ENCODE results near the gene DCX. TPM values are rescaled to one million over a fixed set of nuclear protein-coding genes. Genes with fewer than 3 reads are reported as not detected.

Gene DCX
- total RNA-seq, 1 experiment from 2014 or later = not detected

GRCh38 chrX:111319451-111319850 is 92.5 kb downstream of the DCX start:
- no peaks in the 10 kb centered on the region for H3K27me3 ChIP-seq (ENCODE audit: insufficient read depth, low read length)
- ATAC-seq (no peak), DNase-seq (ENCODE audit: low read depth, low spot score) (no peak)
- ChIA-PET RAD21 (ENCODE audit: low non-redundant PET in 1 of 2, low total read pairs in 2 of 2, uncharacterized antibody in 2 of 2, unreplicated experiment in 2 of 2) (no interaction called here), POLR2A (no interaction called here), CTCF (no interaction called here)
- no peak overlapping the region for H3K9ac ChIP-seq (ENCODE audit: low read length)
- H3K4me3 ChIP-seq (replicated peaks in 1 of 2; ENCODE audit: low read depth in 1 of 2, low read length in 2 of 2) = no peak overlapping the region
- H4K20me1 ChIP-seq (ENCODE audit: insufficient read depth) = no peaks in the 10 kb centered on the region
- H3K79me2 ChIP-seq (ENCODE audit: insufficient read depth, low read length) = no peaks in the 10 kb centered on the region
- intact Hi-C loops (cut with micrococcal nuclease) = no loop called here
- no peak overlapping the region for H2AFZ ChIP-seq (ENCODE audit: low read depth, low read length, poor library complexity, severe bottlenecking)
- H3K9me3 ChIP-seq (ENCODE audit: control insufficient read depth in 1 of 2, insufficient read depth in 1 of 2, low read depth in 1 of 2, low read length in 2 of 2) = no peaks in the 10 kb centered on the region
- no peaks in the 10 kb centered on the region for H3K9me2 ChIP-seq (ENCODE audit: insufficient read depth)
- H3K4me2 ChIP-seq (ENCODE audit: low read length) = no peak overlapping the region
- no TSS peak for BruUV-seq (replicated peaks)
- no peaks in the 10 kb centered on the region for H3K4me1 ChIP-seq (ENCODE audit: control insufficient read depth in 1 of 2, insufficient read depth in 2 of 2, low read length in 2 of 2)
- no peaks in the 10 kb centered on the region for H3K36me3 ChIP-seq (ENCODE audit: control insufficient read depth in 1 of 2, insufficient read depth in 2 of 2, low read length in 2 of 2)
- TF ChIP-seq ZNF274 (IDR thresholded peaks at IDR 0.05; ENCODE audit: low read depth, low read length) = no peak
- TF ChIP-seq FOSL1 (IDR thresholded peaks at IDR 0.05; ENCODE audit: low read depth) = no peak
- TF ChIP-seq POLR2AphosphoS5 (IDR thresholded peaks at IDR 0.05; ENCODE audit: low read depth, low read length) = no peak
- TF ChIP-seq REST (IDR thresholded peaks at IDR 0.05; ENCODE audit: low read depth) = no peak
- no peak for TF ChIP-seq CTCF (IDR thresholded peaks at IDR 0.05 in 2 of 3, conservative IDR thresholded peaks at IDR 0.05 in 1 of 3; ENCODE audit: borderline replicate concordance in 1 of 3, insufficient read depth in 1 of 3, low read depth in 2 of 3, low read length in 2 of 3)
- no peak for TF ChIP-seq ZBTB33 (IDR thresholded peaks at IDR 0.05; ENCODE audit: extremely low read depth, insufficient replicate concordance, low read length)
- TF ChIP-seq MAX (IDR thresholded peaks at IDR 0.05) = no peak
- TF ChIP-seq ZFX (IDR thresholded peaks at IDR 0.05) = no peak
- no peak for TF ChIP-seq JUND (IDR thresholded peaks at IDR 0.05)
- TF ChIP-seq ATF3 (IDR thresholded peaks at IDR 0.05) = no peak
- no peak for TF ChIP-seq SP1 (IDR thresholded peaks at IDR 0.05; ENCODE audit: low read depth)
- TF ChIP-seq EZH2phosphoT487 (IDR thresholded peaks at IDR 0.05; ENCODE audit: borderline replicate concordance) = no peak
- TF ChIP-seq POLR2A (IDR thresholded peaks at IDR 0.05; ENCODE audit: borderline replicate concordance, extremely low read depth, insufficient read depth, insufficient read length) = no peak
- TF ChIP-seq SIN3A (IDR thresholded peaks at IDR 0.05; ENCODE audit: low read depth) = no peak
- H3K27ac ChIP-seq (ENCODE audit: low read depth, low read length) = no peak overlapping the region

Measured in HCT116 (cell line).